ENCODE data around the gene IPO9.

DNA sequence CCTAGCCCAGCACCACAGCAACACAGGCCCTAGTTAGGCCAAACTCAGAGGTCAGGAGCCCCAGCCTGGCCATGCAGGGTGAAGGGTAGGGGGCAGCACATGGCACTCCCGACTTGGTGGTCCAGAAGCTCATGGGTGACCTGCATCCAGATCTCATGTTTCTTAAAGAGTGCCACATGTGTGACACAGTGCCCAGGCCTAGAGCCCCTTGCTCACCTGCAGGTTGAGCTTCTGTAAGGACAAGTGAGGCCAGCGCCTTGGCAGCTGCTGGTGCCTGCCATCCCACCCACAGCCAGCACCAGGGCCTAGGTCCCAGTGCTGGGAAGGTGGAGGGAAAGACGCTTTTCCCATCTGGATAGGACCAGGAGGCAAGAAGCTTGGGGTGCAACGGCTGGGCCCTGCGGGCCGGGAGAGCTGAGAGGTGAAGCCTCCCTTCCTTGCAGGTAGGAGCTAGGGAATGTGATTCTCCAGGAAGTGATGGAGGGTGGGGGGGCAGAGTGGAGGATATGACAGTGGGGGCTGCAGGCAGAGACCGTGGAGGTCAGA is 66.2 kb downstream of the IPO9 start:
- TF ChIP-seq, protein P1, sequence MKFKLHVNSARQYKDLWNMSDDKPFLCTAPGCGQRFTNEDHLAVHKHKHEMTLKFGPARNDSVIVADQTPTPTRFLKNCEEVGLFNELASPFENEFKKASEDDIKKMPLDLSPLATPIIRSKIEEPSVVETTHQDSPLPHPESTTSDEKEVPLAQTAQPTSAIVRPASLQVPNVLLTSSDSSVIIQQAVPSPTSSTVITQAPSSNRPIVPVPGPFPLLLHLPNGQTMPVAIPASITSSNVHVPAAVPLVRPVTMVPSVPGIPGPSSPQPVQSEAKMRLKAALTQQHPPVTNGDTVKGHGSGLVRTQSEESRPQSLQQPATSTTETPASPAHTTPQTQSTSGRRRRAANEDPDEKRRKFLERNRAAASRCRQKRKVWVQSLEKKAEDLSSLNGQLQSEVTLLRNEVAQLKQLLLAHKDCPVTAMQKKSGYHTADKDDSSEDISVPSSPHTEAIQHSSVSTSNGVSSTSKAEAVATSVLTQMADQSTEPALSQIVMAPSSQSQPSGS (IDR thresholded peaks at IDR 0.05; ENCODE audit: low read length): no peak
- TF ChIP-seq MEF2A (IDR thresholded peaks at IDR 0.05; ENCODE audit: insufficient read depth, low read depth, low read length) (no peak), CTCF (IDR thresholded peaks at IDR 0.05 in 2 of 3, conservative IDR thresholded peaks at IDR 0.05 in 1 of 3; ENCODE audit: control insufficient read depth in 2 of 3, extremely low read depth in 1 of 3, insufficient read depth in 1 of 3, low read depth in 3 of 3, low read length in 3 of 3) (no peak), YY1 (IDR thresholded peaks at IDR 0.05; ENCODE audit: low read depth, low read length) (no peak), NFYA (IDR thresholded peaks at IDR 0.05; ENCODE audit: borderline replicate concordance, low read depth, low read length) (no peak)
- TF ChIP-seq, protein P2, sequence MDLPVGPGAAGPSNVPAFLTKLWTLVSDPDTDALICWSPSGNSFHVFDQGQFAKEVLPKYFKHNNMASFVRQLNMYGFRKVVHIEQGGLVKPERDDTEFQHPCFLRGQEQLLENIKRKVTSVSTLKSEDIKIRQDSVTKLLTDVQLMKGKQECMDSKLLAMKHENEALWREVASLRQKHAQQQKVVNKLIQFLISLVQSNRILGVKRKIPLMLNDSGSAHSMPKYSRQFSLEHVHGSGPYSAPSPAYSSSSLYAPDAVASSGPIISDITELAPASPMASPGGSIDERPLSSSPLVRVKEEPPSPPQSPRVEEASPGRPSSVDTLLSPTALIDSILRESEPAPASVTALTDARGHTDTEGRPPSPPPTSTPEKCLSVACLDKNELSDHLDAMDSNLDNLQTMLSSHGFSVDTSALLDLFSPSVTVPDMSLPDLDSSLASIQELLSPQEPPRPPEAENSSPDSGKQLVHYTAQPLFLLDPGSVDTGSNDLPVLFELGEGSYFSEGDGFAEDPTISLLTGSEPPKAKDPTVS (IDR thresholded peaks at IDR 0.05; ENCODE audit: low read depth, low read length): no peak

Data from GM12878 (cell line).